ENCODE data around the gene ZFTA.

- TF ChIP-seq POLR2A (IDR thresholded peaks at IDR 0.05; ENCODE audit: low read depth, low read length) (no peak), POLR2AphosphoS5 (IDR thresholded peaks at IDR 0.05; ENCODE audit: low read depth, low read length) (no peak), TAF1 (IDR thresholded peaks at IDR 0.05; ENCODE audit: low read depth, low read length) (no peak), SPI1 (IDR thresholded peaks at IDR 0.05; ENCODE audit: low read depth, low read length) (no peak)
Measured at GRCh38 chr11:63769042-63769713, 603 bp upstream of the ZFTA start.

Measured in GM12891 (cell line).